ENCODE data around the gene ZNF644.

DNA sequence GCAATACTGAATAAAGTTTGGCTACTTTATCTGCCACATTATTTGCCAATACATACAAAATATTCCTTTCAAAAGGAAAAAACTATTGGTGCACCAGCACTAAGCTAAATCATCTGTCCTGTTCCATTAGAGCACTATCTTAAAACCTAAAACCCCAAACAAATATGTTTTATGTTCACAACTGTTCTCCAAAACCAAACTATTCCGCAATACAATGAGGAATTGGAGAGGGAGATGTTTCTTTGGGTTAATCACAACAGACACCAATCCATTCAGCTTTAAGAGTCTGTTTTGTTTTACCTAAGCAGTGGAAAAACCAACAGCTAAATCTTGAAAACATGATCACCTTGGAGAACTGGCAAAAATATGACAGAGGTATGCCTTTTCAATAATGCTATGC is 85.1 kb downstream of the ZNF644 start:
- TF ChIP-seq, protein P1, sequence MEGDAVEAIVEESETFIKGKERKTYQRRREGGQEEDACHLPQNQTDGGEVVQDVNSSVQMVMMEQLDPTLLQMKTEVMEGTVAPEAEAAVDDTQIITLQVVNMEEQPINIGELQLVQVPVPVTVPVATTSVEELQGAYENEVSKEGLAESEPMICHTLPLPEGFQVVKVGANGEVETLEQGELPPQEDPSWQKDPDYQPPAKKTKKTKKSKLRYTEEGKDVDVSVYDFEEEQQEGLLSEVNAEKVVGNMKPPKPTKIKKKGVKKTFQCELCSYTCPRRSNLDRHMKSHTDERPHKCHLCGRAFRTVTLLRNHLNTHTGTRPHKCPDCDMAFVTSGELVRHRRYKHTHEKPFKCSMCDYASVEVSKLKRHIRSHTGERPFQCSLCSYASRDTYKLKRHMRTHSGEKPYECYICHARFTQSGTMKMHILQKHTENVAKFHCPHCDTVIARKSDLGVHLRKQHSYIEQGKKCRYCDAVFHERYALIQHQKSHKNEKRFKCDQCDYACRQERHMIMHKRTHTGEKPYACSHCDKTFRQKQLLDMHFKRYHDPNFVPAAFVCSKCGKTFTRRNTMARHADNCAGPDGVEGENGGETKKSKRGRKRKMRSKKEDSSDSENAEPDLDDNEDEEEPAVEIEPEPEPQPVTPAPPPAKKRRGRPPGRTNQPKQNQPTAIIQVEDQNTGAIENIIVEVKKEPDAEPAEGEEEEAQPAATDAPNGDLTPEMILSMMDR (IDR thresholded peaks at IDR 0.05; ENCODE audit: low read length), result no peak
- no peak for TF ChIP-seq EZH2 (IDR thresholded peaks at IDR 0.05; ENCODE audit: borderline replicate concordance, low read length)
